ENCODE measurements around the gene DOCK9.
"Not testable (repeated sequence)": the region's sequence is repeated elsewhere in the genome, so short reads cannot be mapped to it uniquely, and the experiment has no call there.

Gene DOCK9

GRCh38 chr13:98912846-98913245 lies 65.0 kb downstream of the DOCK9 start:
- no peak for DNase-seq

DNA sequence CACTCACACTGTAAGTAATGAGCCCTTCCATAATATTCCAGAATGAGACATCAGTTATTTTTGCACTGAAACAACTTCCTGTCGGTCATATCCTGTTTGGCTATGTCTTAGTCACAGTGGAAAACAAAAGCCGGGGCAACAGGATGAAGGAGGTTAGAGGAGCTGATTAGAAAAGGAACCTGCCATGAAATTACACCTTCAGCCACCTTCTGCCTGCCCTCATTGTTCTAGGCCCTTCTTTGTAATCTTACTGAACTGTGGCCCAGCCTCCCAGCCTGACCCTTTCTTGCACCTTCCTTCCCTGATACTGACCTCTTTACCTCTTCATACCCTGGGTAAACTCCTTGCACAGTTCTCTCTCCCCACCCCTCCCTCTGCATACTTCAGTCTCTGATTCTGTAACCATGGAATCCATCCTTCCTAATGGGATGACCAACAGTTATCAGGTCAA lies 67.3 kb downstream of the DOCK9 start:
- DNase-seq, result peak; percentile 48

DNA sequence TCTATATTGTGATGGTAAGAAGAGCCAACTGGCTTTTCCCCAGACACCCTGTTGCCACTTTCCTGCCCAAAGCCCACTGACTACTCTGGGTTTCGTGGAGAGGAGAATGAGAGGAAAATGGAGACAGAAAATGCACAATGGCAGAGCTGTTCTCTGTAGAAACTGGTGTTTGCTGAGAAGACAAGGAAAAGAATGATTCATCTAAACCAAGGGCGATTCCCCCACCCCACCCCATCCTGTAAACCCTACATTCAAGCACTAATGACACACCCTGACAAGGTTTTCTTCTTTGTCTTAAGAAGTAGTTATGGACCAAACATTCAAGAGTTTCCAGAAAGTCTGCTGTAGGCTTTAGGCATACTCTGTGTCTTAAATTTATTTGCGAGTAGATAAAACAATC lies 68.8 kb downstream of the DOCK9 start:
- DNase-seq, result peak; percentile 15

DNA sequence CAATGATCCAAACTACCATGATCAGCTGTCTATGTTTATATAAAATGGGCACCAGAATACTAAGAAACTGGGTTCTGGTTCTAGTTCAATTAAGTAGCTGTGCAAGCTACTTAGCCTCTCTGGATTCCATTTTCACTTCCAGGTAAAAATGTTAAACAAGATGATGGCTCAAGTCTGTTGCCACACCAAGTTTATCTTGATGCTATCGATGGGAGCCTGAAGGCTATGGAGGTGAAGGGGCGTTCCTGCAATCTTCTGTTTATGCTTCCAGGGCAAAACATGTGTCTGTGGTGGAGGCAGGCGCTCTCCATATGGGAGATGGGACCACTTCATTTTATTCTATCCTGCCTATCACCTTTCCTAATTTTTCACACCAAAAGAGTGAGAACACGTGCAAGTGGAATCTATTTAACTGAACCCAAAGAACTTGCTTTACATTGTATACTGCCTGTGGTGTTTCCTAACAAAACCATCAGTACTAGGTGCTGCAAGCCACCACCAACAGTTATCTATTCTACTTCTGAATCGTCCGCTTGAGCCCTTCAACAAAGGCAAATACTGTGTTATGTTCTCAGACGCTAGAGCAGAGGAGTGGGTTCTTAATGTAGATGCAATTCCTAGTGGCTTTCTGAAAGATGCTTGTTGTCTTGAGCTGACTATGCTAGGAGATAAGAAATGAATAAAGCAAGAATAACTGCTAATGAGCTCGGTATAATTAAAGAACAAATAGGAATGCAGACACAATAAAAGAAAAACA lies 70.9 kb downstream of the DOCK9 start:
- no peak for DNase-seq

DNA sequence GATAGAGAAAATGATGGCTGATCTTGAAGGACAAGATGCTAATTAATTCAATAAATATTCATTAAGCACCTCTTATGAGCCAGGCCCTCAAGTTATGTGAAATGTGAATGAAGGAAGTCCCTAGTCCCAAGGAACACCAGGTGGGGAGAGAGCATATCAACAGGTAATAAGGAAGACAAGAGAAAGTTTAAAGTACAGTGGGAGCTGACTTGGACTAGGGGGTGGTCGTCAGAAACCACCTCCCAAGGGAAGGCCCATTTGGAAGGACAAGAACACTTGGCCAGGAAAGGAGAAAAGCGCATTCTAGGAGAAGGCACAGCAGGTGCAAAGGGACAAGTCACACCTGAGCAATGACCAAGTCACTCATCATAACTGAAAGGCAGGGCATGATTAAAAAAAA lies 72.7 kb downstream of the DOCK9 start:
- DNase-seq, result no peak

DNA sequence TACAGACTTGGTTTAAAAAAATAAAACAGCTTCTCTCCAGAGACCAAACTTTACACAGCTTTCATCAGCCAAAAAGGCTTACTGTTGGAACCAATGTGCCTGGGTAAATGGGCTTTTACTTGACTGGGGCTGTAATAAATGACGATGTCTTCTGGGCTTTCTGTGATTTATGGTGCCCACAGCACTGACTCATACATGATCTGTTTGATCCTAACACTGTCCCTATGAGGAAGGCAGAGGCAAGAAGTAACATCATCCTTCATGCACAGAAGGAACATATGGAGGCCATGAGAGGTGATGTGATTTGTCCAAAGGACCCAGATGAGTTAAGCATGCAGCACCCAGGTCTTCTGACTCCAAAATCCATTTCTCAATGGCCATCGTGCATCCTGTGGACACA lies 77.4 kb downstream of the DOCK9 start:
- DNase-seq, result no peak

- DNase-seq, result no peak
Measured at GRCh38 chr13:98897706-98898105, 80.2 kb downstream of the DOCK9 start.

DNA sequence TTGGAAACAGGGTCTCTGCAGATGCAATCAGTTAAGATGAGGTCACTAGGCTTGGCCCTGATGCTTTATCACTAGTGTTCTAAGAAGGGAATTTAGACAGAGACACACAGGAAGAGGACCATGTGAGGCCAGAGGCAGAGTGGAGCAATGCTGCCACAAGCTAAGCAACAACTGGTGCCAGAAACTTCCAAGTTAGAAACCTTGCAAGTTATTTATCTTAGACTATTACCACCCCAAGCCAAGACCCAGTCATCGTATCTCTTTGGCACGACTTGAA lies 81.1 kb downstream of the DOCK9 start:
- no peak for DNase-seq

- no peak for DNase-seq
Measured at GRCh38 chr13:98896083-98896867, 81.6 kb downstream of the DOCK9 start.

- DNase-seq, result not testable (repeated sequence)
Measured at GRCh38 chr13:98894814-98895213, 83.0 kb downstream of the DOCK9 start.

DNA sequence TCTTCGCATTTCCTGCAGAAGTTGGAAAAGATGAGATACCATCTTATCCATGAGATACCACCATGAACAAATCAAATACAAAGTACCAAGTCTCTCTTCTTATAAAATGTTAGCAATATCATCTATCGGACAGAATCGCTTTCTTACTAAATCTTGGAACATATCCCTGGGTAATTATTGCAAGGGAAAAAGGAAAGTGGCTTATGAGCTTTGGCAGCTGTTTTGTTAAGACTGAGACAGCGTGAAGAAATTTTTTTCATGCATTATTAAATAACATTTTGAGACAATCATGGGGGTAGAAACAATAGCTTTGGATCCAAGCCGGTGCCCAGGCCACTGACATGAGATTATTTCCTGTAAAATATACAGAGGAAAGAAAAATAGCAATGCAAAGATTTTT lies 84.5 kb downstream of the DOCK9 start:
- DNase-seq, result no peak

GRCh38 chr13:98892821-98893220 lies 85.0 kb downstream of the DOCK9 start:
- DNase-seq, result no peak

- no peak for DNase-seq
Measured at GRCh38 chr13:98892077-98892476, 85.8 kb downstream of the DOCK9 start.

GRCh38 chr13:98890925-98891324 lies 86.9 kb downstream of the DOCK9 start:
- DNase-seq, result no peak

- no peak for DNase-seq
Measured at GRCh38 chr13:98890186-98890585, 87.7 kb downstream of the DOCK9 start.

DNA sequence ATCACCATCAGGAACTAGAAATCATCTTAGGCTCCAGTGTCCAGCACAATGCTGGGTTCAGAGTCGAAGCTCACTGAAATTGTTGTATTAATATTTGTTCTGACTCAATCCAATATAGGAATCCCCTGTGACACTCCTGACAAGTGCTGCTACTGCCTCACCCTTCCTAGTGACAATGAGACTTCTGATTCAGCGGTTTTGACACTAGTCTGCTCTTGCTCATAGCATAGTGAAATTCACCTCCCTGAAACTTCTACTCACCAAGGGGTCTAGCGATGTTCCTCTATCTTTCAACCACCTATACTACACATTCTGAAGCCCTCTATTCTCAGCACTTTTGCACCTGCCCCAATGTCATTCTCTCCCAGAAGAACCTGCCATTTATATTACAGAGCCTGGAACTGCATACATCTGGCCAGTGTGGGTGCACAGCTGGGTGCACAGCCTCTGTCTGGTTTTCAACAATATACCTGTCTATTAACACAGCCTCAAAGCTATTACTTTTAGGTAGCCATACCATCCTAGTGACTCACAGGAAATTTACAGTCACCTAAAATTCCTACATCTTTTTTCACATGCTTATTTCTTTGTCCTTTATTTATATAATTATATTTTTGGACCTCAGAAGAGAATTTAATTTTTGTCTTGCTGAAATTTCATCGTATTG lies 88.3 kb downstream of the DOCK9 start:
- DNase-seq, result no peak

- DNase-seq, result no peak
Measured at GRCh38 chr13:98888890-98889279, 89.0 kb downstream of the DOCK9 start.

GRCh38 chr13:98888222-98888889 lies 89.5 kb downstream of the DOCK9 start:
- DNase-seq, result no peak

DNA sequence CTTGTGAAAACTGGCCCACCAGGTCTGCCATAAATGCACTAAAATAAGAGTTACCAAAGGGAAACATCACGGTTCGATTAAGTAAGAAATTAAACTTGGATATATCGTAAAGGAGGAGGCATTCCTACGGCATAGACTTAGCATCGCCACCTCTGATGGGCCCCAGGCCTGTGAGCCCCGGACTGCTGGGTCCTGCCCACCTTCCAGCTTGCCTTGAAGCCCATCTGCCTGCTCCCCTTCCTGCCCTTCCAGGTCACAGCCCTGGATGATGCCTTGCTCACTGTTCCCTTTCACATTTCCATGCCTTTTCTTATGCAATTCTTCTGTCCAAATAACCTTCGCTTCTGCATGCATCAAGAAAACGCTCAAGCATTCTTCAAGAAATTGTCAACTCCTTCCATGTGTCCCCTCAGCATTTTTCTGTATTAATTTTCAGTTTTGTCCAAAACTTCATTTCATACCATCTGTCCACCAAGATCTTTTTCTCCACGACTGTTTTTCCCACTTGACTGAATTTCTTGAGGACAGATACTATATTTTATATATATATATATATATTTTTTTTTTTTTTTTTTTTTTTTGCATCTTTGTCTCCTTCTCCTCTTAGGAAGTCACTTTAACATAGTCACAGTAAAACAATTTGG lies 91.2 kb downstream of the DOCK9 start:
- DNase-seq, result no peak

GRCh38 chr13:98885600-98885999 lies 92.3 kb downstream of the DOCK9 start:
- no peak for DNase-seq

- no peak for DNase-seq
Measured at GRCh38 chr13:98883998-98884397, 93.9 kb downstream of the DOCK9 start.

GRCh38 chr13:98881390-98881789 lies 96.5 kb downstream of the DOCK9 start:
- no peak for DNase-seq

DNA sequence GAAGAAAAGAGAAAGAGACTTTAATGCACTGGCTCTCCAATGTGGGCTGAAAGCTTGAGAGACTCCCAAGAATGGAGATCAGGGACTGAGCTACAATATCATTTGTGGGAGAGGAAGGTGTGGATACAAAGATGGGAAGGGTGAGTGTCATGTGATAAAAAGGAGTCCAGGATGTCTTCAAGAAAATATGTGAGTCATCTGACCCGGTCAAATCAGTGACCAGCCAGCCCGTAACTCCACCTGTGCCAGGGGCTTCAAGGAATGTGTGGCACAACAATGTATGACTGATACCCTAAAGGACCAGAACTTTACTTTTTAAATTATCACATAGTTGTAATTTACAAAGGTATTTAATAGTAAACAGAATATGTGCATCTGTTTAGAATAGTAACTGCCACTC lies 97.2 kb downstream of the DOCK9 start:
- no peak for DNase-seq

Data from CD4-positive, alpha-beta T cell treated with Interleukin-4 for 4 hours (primary cell).